HepG2 (cell line): Measurements from ENCODE around the gene PRUNE1. TPM values are rescaled to one million over a fixed set of nuclear protein-coding genes. Genes with fewer than 3 reads are reported as not detected.

ENCODE experiments used
- ATAC-seq: fragments of 200-7000 bp; cut with Tn5 transposase; 3 replicates; pipeline ENCODE4 v1.9.1; 2020; ENCODE audit warnings: mild to moderate bottlenecking, moderate library complexity
- BruUV-seq: library from RNA; stranded (reverse); fragments of 400-500 nt; replicated peaks from 2 replicates; lab custom pipeline; 2021; lab: Mats Ljungman, UMichigan
- CTCF ChIA-PET: fragments of 300-600 bp; formaldehyde crosslinking; extraction: SDS; loops from one replicate; lab custom pipeline; 2021; ENCODE audit warnings: low total read pairs, inconsistent platforms, low intra/inter-chr PET ratio; lab: Yijun Ruan, JAX
- POLR2A ChIA-PET: fragments of 350-600 bp; sonication (Branson Sonifier 250); formaldehyde crosslinking; loops from one replicate; lab custom pipeline; 2020; ENCODE audit warnings: antibody characterized with exemption, inconsistent platforms; lab: Yijun Ruan, JAX
- DNase-seq: peaks from one replicate; pipeline ENCODE4 v3.0.0-alpha.2; 2015; ENCODE audit warnings: low spot score
- FAIRE-seq: peaks from 3 replicates; lab custom pipeline; 2011; peaks lifted over from hg19 to GRCh38; lab: Jason Lieb, UNC
- H2AFZ ChIP-seq: one replicate; pipeline ENCODE4 v1.6.1; 2011; ENCODE audit warnings: low read length, inconsistent platforms
- H3K27ac ChIP-seq: fragments of 300-600 bp; 3 replicates; pipeline ENCODE4 v1.8.0; 2011; ENCODE audit warnings: mixed run types, mild to moderate bottlenecking, mixed read lengths, low read length, inconsistent platforms; ENCODE audit not compliant: insufficient read depth; ENCODE audit errors: extremely low read length
- H3K27me3 ChIP-seq, 2 experiments: fragments of 200-600 bp in 1 of 2; 2 replicates in 1 of 2; 3 replicates in 1 of 2; pipeline versions ENCODE4 v1.6.0 to v1.8.0; 2011; ENCODE audit warnings: low read length in 2 of 2, mild to moderate bottlenecking in 2 of 2, moderate library complexity in 2 of 2, inconsistent platforms in 1 of 2; ENCODE audit not compliant: insufficient read depth in 2 of 2, control insufficient read depth in 1 of 2
- H3K36me3 ChIP-seq, 2 experiments: fragments of 200-600 bp in 1 of 2; replicated peaks in 1 of 2; 2 replicates in 1 of 2; 3 replicates in 1 of 2; pipeline versions ENCODE4 v1.5.1 to v1.8.0; 2011; ENCODE audit warnings: low read length in 2 of 2, inconsistent platforms in 1 of 2; ENCODE audit not compliant: insufficient read depth in 2 of 2, control insufficient read depth in 1 of 2
- H3K4me1 ChIP-seq: 2 replicates; pipeline ENCODE4 v1.5.1; 2012; ENCODE audit warnings: low read length, inconsistent platforms; ENCODE audit not compliant: insufficient read depth
- H3K4me2 ChIP-seq: 2 replicates; pipeline ENCODE4 v1.6.0; 2011; ENCODE audit warnings: low read depth, low read length, inconsistent platforms
- H3K4me3 ChIP-seq, 3 experiments: fragments of 200-600 bp in 1 of 3; sonication (generic), shearing (Covaris generic) in 1 of 3; replicated peaks in 1 of 3; 2 replicates each; pipeline ENCODE4 v1.5.1; 2011 to 2016; ENCODE audit warnings: low read length in 3 of 3, inconsistent platforms in 2 of 3, low read depth in 2 of 3, mild to moderate bottlenecking in 2 of 3, control low read depth in 1 of 3, mixed read lengths in 1 of 3; ENCODE audit not compliant: insufficient read depth in 1 of 3
- H3K79me2 ChIP-seq: one replicate; pipeline ENCODE4 v1.6.1; 2011; ENCODE audit warnings: low read length, inconsistent platforms; ENCODE audit not compliant: insufficient read depth
- H3K9ac ChIP-seq: 2 replicates; pipeline ENCODE4 v1.6.0; 2011; ENCODE audit warnings: mild to moderate bottlenecking, low read depth, low read length, inconsistent platforms; ENCODE audit not compliant: insufficient read depth
- H3K9me3 ChIP-seq: 2 replicates; pipeline ENCODE4 v1.5.1; 2012; ENCODE audit warnings: mild to moderate bottlenecking, low read length
- H4K20me1 ChIP-seq: 2 replicates; pipeline ENCODE4 v1.6.0; 2011; ENCODE audit warnings: inconsistent platforms, mild to moderate bottlenecking, low read length, moderate library complexity; ENCODE audit not compliant: insufficient read depth
- CCAR2 ChIP-seq: fragments of 200-400 bp; formaldehyde crosslinking; optimal IDR thresholded peaks from 2 replicates; pipeline ENCODE3; 2018; ENCODE audit warnings: low read depth, mild to moderate bottlenecking, low read length, moderate library complexity
- NCOA2 ChIP-seq: sonication (generic); formaldehyde crosslinking; IDR thresholded peaks from 2 replicates; pipeline ENCODE4 v1.8.0; 2022; ENCODE audit warnings: inconsistent platforms
- SALL2 ChIP-seq: sonication (generic); formaldehyde crosslinking; IDR thresholded peaks from 2 replicates; pipeline ENCODE4 v1.8.1; 2023; ENCODE audit warnings: mild to moderate bottlenecking, missing genetic modification reagents, inconsistent platforms
- ZNF646 ChIP-seq: sonication (generic); formaldehyde crosslinking; IDR thresholded peaks from 2 replicates; pipeline ENCODE4 v1.9.0; 2021; ENCODE audit warnings: mild to moderate bottlenecking, missing genetic modification reagents
- WGBS: methylation state at CpG from one replicate; pipeline ENCODE4 v1.1.6; 2017; ENCODE audit warnings: low lambda C conversion rate; 5-methylcytosine and 5-hydroxymethylcytosine counted together
- in situ Hi-C: cut with HindIII; loops from 2 replicates; pipeline ENCODE4 v1.10.0; 2017; ENCODE audit warnings: low pct_unique_long_range_greater_than_20kb; ENCODE audit not compliant: extremely low pct_ligation_motif_present
- intact Hi-C: fragments of 100-400 bp; cut with micrococcal nuclease; formaldehyde crosslinking; loops from one replicate; pipeline ENCODE4 v1.10.0; 2022; ENCODE audit not compliant: unreplicated experiment
- polyA plus RNA-seq, 8 experiments: library from polyadenylated mRNA; depleted of rRNA in 3 of 8; stranded (reverse) in 7 of 8; unstranded in 1 of 8; fragments of >200 nt; fragmentation: Illumina TruSeq in 4 of 8; extraction: Trizol in 4 of 8; gene quantifications; 2 replicates each; pipeline versions ENCODE4 v1.2.1 to v1.2.3, GENCODE V29; 2011 to 2016; ENCODE audit warnings: low read depth in 4 of 8, missing spikeins in 1 of 8, mixed read lengths in 1 of 8; ENCODE audit not compliant: insufficient read depth in 1 of 8
- total RNA-seq, 5 experiments: library from RNA; depleted of rRNA; stranded (reverse); fragments of >200 nt; fragmentation: Illumina TruSeq; extraction: Trizol; gene quantifications; 2 replicates each; pipeline ENCODE4 v1.2.3, GENCODE V29; 2016; ENCODE audit warnings: low read depth in 1 of 5

The PRUNE1 gene
- total and polyA plus RNA-seq, 2 of the 13 experiments (the other 11 are each of a cell fraction or from before 2014, with no cell fraction given) = 19.0 to 31.9 TPM

DNA sequence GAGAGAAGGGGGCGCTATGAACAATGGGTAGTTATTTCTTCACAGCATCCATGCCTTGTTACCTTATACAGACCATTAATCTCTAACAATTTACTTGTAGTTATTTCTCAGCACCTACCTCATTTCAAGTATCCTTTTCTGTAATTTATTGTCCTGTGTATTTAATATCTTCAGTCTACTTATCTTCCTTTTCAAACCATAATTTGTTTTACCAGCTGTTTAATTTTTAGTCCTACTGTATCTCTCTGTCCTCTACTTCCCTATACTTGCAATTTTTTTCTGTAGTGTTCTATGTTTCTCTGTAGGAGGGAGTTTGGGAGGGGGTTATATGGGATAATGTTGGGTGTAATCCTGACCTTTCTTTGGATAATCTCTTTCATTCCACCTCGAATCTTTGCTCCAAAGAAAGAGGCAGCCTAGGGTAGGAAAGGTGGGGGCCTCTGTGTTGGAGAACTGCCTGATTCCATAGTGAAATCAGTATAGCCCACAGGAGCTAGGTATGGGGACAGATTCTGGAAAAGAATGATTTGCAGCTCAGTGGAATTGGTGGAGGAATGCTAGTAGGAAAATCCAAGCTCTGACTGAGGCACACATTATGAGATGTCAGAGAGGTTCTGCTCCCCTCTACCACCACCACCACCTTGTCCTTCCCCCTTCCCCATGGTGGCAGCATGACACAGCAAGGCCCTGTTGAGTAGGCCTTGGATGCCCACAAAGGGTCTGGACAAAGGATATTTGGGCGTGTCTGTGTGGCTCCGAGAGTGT is 52.6 kb downstream of the PRUNE1 start:
- Histone ChIP-seq H3K27me3 (0 out of 5 replicates have a peak, but pooled peaks cover 0 to 3% of the 10 kb centered on the region in 2 experiments), H3K36me3 (peaks cover 3 to 8% of the 10 kb centered on the region in 2 experiments; a peak in 4 of 5 replicates), H3K9ac (no peak overlapping the region), H2AFZ (peak overlapping the region; percentile 35), H3K27ac (no peak overlapping the region), H4K20me1 (no peaks in the 10 kb centered on the region), H3K4me1 (peaks cover 41% of the 10 kb centered on the region), H3K79me2 (peaks cover 19% of the 10 kb centered on the region), H3K4me3 (peak overlapping the region; percentile 43 to 88 (median 83)), H3K4me2 (peak overlapping the region; percentile 74), H3K9me3 (no peaks in the 10 kb centered on the region)
- 55% methylated on average over 4 of the region's 4 CpGs for WGBS
- FAIRE-seq = no peak
- TF ChIP-seq NCOA2 (CRISPR knock-in tag) (no peak), ZNF646 (CRISPR knock-in tag) (no peak), SALL2 (CRISPR knock-in tag) (no peak), CCAR2 (no peak)
- intact Hi-C loops (no loop called here), in situ Hi-C loops (no loop called here)
- POLR2A ChIA-PET = no interaction called here
- no peak for ATAC-seq
- DNase-seq = no peak
- CTCF ChIA-PET = no interaction called here
- no TSS peak for BruUV-seq
